HepG2 (cell line): ENCODE data around the gene MRPL58. TPM values are rescaled to one million over a fixed set of nuclear protein-coding genes. Genes with fewer than 3 reads are reported as not detected.

Experiments
- ATAC-seq: fragments of 200-7000 bp; cut with Tn5 transposase; 3 replicates; pipeline ENCODE4 v1.9.1; 2020; ENCODE audit warnings: mild to moderate bottlenecking, moderate library complexity
- BruUV-seq: library from RNA; stranded (reverse); fragments of 400-500 nt; replicated peaks from 2 replicates; lab custom pipeline; 2021; lab: Mats Ljungman, UMichigan
- CTCF ChIA-PET: fragments of 300-600 bp; formaldehyde crosslinking; extraction: SDS; loops from one replicate; lab custom pipeline; 2021; ENCODE audit warnings: low total read pairs, inconsistent platforms, low intra/inter-chr PET ratio; lab: Yijun Ruan, JAX
- POLR2A ChIA-PET: fragments of 350-600 bp; sonication (Branson Sonifier 250); formaldehyde crosslinking; loops from one replicate; lab custom pipeline; 2020; ENCODE audit warnings: antibody characterized with exemption, inconsistent platforms; lab: Yijun Ruan, JAX
- DNase-seq: peaks from one replicate; pipeline ENCODE4 v3.0.0-alpha.2; 2015; ENCODE audit warnings: low spot score
- FAIRE-seq: peaks from 3 replicates; lab custom pipeline; 2011; peaks lifted over from hg19 to GRCh38; lab: Jason Lieb, UNC
- H2AFZ ChIP-seq: one replicate; pipeline ENCODE4 v1.6.1; 2011; ENCODE audit warnings: low read length, inconsistent platforms
- H3K27ac ChIP-seq: fragments of 300-600 bp; 3 replicates; pipeline ENCODE4 v1.8.0; 2011; ENCODE audit warnings: mixed run types, mild to moderate bottlenecking, mixed read lengths, low read length, inconsistent platforms; ENCODE audit not compliant: insufficient read depth; ENCODE audit errors: extremely low read length
- H3K27me3 ChIP-seq, 2 experiments: fragments of 200-600 bp in 1 of 2; 2 replicates in 1 of 2; 3 replicates in 1 of 2; pipeline versions ENCODE4 v1.6.0 to v1.8.0; 2011; ENCODE audit warnings: low read length in 2 of 2, mild to moderate bottlenecking in 2 of 2, moderate library complexity in 2 of 2, inconsistent platforms in 1 of 2; ENCODE audit not compliant: insufficient read depth in 2 of 2, control insufficient read depth in 1 of 2
- H3K36me3 ChIP-seq, 2 experiments: fragments of 200-600 bp in 1 of 2; replicated peaks in 1 of 2; 2 replicates in 1 of 2; 3 replicates in 1 of 2; pipeline versions ENCODE4 v1.5.1 to v1.8.0; 2011; ENCODE audit warnings: low read length in 2 of 2, inconsistent platforms in 1 of 2; ENCODE audit not compliant: insufficient read depth in 2 of 2, control insufficient read depth in 1 of 2
- H3K4me1 ChIP-seq: 2 replicates; pipeline ENCODE4 v1.5.1; 2012; ENCODE audit warnings: low read length, inconsistent platforms; ENCODE audit not compliant: insufficient read depth
- H3K4me2 ChIP-seq: 2 replicates; pipeline ENCODE4 v1.6.0; 2011; ENCODE audit warnings: low read depth, low read length, inconsistent platforms
- H3K4me3 ChIP-seq, 3 experiments: fragments of 200-600 bp in 1 of 3; sonication (generic), shearing (Covaris generic) in 1 of 3; replicated peaks in 1 of 3; 2 replicates each; pipeline ENCODE4 v1.5.1; 2011 to 2016; ENCODE audit warnings: low read length in 3 of 3, inconsistent platforms in 2 of 3, low read depth in 2 of 3, mild to moderate bottlenecking in 2 of 3, control low read depth in 1 of 3, mixed read lengths in 1 of 3; ENCODE audit not compliant: insufficient read depth in 1 of 3
- H3K79me2 ChIP-seq: one replicate; pipeline ENCODE4 v1.6.1; 2011; ENCODE audit warnings: low read length, inconsistent platforms; ENCODE audit not compliant: insufficient read depth
- H3K9ac ChIP-seq: 2 replicates; pipeline ENCODE4 v1.6.0; 2011; ENCODE audit warnings: mild to moderate bottlenecking, low read depth, low read length, inconsistent platforms; ENCODE audit not compliant: insufficient read depth
- H3K9me3 ChIP-seq: 2 replicates; pipeline ENCODE4 v1.5.1; 2012; ENCODE audit warnings: mild to moderate bottlenecking, low read length
- H4K20me1 ChIP-seq: 2 replicates; pipeline ENCODE4 v1.6.0; 2011; ENCODE audit warnings: inconsistent platforms, mild to moderate bottlenecking, low read length, moderate library complexity; ENCODE audit not compliant: insufficient read depth
- CREB1 ChIP-seq, 2 experiments: fragments of 450-650 bp in 1 of 2; IDR thresholded peaks; 2 replicates each; pipeline ENCODE4 v1.6.1; 2016 to 2017; ENCODE audit warnings: control low read depth in 1 of 2, mild to moderate bottlenecking in 1 of 2, missing compliant biosample characterization in 1 of 2, missing genetic modification characterization in 1 of 2
- HMGXB4 ChIP-seq, 2 experiments: sonication (generic) in 1 of 2; formaldehyde crosslinking in 1 of 2; IDR thresholded peaks; 2 replicates each; pipeline versions ENCODE4 v1.4.0 to v1.6.1; 2018 to 2020; ENCODE audit warnings: missing genetic modification reagents in 2 of 2, borderline replicate concordance in 1 of 2, low read depth in 1 of 2, mild to moderate bottlenecking in 1 of 2, missing biosample characterization in 1 of 2
- MIER2 ChIP-seq: IDR thresholded peaks from 2 replicates; pipeline ENCODE4 v1.6.1; 2016; ENCODE audit warnings: missing biosample characterization, missing genetic modification reagents
- ONECUT2 ChIP-seq: sonication (generic); formaldehyde crosslinking; IDR thresholded peaks from 2 replicates; pipeline ENCODE4 v1.4.0; 2020; ENCODE audit warnings: missing genetic modification reagents
- RERE ChIP-seq: IDR thresholded peaks from 2 replicates; pipeline ENCODE4 v1.6.1; 2016; ENCODE audit warnings: low read depth, missing genetic modification reagents, missing compliant biosample characterization
- SALL1 ChIP-seq: sonication (generic); formaldehyde crosslinking; IDR thresholded peaks from 2 replicates; pipeline ENCODE4 v1.8.0; 2022; ENCODE audit warnings: mild to moderate bottlenecking, missing genetic modification reagents
- TCF7 ChIP-seq: sonication (generic); IDR thresholded peaks from 2 replicates; pipeline ENCODE4 v1.6.1; 2016; ENCODE audit warnings: antibody characterized with exemption, low read depth
- ZBTB7A ChIP-seq: sonication (generic); formaldehyde crosslinking; IDR thresholded peaks from 2 replicates; pipeline ENCODE4 v1.8.0; 2022; ENCODE audit warnings: mild to moderate bottlenecking, missing genetic modification reagents
- ZNF567 ChIP-seq: sonication (generic); formaldehyde crosslinking; IDR thresholded peaks from 2 replicates; pipeline ENCODE4 v1.8.1; 2023; ENCODE audit warnings: mild to moderate bottlenecking, missing genetic modification reagents, borderline replicate concordance
- WGBS: methylation state at CpG from one replicate; pipeline ENCODE4 v1.1.6; 2017; ENCODE audit warnings: low lambda C conversion rate; 5-methylcytosine and 5-hydroxymethylcytosine counted together
- in situ Hi-C: cut with HindIII; loops from 2 replicates; pipeline ENCODE4 v1.10.0; 2017; ENCODE audit warnings: low pct_unique_long_range_greater_than_20kb; ENCODE audit not compliant: extremely low pct_ligation_motif_present
- intact Hi-C: fragments of 100-400 bp; cut with micrococcal nuclease; formaldehyde crosslinking; loops from one replicate; pipeline ENCODE4 v1.10.0; 2022; ENCODE audit not compliant: unreplicated experiment
- polyA plus RNA-seq, 8 experiments: library from polyadenylated mRNA; depleted of rRNA in 3 of 8; stranded (reverse) in 7 of 8; unstranded in 1 of 8; fragments of >200 nt; fragmentation: Illumina TruSeq in 4 of 8; extraction: Trizol in 4 of 8; gene quantifications; 2 replicates each; pipeline versions ENCODE4 v1.2.1 to v1.2.3, GENCODE V29; 2011 to 2016; ENCODE audit warnings: low read depth in 4 of 8, missing spikeins in 1 of 8, mixed read lengths in 1 of 8; ENCODE audit not compliant: insufficient read depth in 1 of 8
- total RNA-seq, 5 experiments: library from RNA; depleted of rRNA; stranded (reverse); fragments of >200 nt; fragmentation: Illumina TruSeq; extraction: Trizol; gene quantifications; 2 replicates each; pipeline ENCODE4 v1.2.3, GENCODE V29; 2016; ENCODE audit warnings: low read depth in 1 of 5
- TF ChIP-seq, protein P1 (sequence below): IDR thresholded peaks from 2 replicates; pipeline ENCODE4 v1.6.1; 2016
- TF ChIP-seq, protein P2 (sequence below): sonication (generic); formaldehyde crosslinking; IDR thresholded peaks from 2 replicates; pipeline ENCODE4 v1.9.0; 2021; ENCODE audit warnings: missing genetic modification reagents, borderline replicate concordance

The MRPL58 gene
- total and polyA plus RNA-seq, 2 of the 13 experiments (the other 11 are each of a cell fraction or from before 2014, with no cell fraction given): 44.9 to 68.9 TPM

DNA sequence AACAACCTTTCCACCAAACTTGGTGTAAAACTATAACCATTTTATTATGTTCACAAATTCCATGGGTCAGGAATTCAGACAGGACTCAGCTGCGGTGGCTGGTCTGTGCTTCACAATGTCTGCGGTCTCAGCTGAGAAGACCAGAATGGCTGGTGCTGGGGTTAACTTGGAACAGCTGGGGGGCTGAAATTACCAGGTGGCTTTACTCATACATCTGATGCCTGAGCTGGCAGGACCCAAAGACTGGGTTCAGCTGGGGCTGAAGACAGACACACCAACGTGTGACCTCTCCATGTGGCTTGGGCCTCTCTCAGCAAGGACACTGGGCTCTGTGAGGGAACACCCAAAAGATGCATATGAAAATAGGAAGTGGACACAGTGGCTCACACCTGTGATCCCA is 34.2 kb upstream of the MRPL58 start (continued):
- TF ChIP-seq HMGXB4 (CRISPR knock-in tag; IDR thresholded peaks at IDR 0.05; ENCODE audit: borderline replicate concordance in 1 of 2, low read depth in 1 of 2): no peak

DNA sequence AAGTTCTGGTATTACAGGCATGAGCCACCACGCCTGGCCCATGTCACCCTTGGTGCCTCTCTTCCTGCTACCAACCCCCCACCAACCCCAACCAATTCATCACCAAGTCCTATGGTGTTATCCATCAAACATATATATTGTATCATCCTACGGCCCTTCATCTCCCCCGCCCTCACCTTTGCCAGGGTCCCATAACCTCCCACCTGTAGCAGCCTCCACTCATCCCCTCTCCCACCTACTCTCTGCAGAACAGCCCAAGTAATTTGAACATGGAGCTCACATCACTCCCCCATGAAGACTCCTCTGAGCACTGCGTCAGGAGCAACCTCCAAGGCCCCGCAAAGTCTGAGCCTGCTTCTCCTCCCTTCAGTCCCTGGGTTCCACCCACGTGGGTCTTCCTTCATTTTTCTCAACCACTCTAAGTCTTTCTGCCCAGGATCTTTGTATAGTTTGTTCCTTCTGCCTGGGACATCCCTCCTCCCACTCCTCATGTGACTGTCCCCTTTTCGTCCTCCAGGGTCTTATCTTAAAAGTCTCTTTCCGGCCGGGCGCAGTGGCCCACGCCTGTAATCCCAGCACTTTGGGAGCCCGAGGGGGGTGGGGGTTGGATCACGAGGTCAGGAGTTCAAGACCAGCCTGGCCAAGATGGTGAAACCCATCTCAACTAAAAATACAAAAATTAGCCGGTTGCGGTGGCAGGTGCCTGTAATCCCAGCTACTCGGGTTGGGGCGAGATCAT is 32.9 kb upstream of the MRPL58 start:
- H3K4me2 ChIP-seq: no peak overlapping the region
- in situ Hi-C loops: no loop called here
- H3K27ac ChIP-seq: no peak overlapping the region
- H4K20me1 ChIP-seq: no peaks in the 10 kb centered on the region
- intact Hi-C loops: no loop called here
- CTCF ChIA-PET: no interaction called here
- H3K9ac ChIP-seq: no peak overlapping the region
- no peak overlapping the region for H3K4me3 ChIP-seq
- POLR2A ChIA-PET: interaction anchor here (0.9 kb wide), 1 partner anchor 8 kb away, joined by 3 read pairs; the partner anchor contains the start of gene CDR2L
- WGBS: 41% methylated on average over 17 of the region's 17 CpGs
- peaks cover 2 to 34% of the 10 kb centered on the region in 2 experiments; a peak in 4 of 5 replicates for H3K27me3 ChIP-seq
- H3K36me3 ChIP-seq: no peaks in the 10 kb centered on the region
- ATAC-seq: no peak
- H3K9me3 ChIP-seq: no peaks in the 10 kb centered on the region
- H2AFZ ChIP-seq: no peak overlapping the region
- peaks cover 36% of the 10 kb centered on the region for H3K4me1 ChIP-seq
- DNase-seq: no peak
- no peaks in the 10 kb centered on the region for H3K79me2 ChIP-seq
- TF ChIP-seq TCF7: no peak
- no peak for TF ChIP-seq ZNF567 (CRISPR knock-in tag)
- no peak for TF ChIP-seq ZBTB7A (CRISPR knock-in tag)
- TF ChIP-seq, protein P1, sequence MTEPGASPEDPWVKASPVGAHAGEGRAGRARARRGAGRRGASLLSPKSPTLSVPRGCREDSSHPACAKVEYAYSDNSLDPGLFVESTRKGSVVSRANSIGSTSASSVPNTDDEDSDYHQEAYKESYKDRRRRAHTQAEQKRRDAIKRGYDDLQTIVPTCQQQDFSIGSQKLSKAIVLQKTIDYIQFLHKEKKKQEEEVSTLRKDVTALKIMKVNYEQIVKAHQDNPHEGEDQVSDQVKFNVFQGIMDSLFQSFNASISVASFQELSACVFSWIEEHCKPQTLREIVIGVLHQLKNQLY: no peak
- no peak for TF ChIP-seq ONECUT2 (CRISPR knock-in tag)
- TF ChIP-seq, protein P2, sequence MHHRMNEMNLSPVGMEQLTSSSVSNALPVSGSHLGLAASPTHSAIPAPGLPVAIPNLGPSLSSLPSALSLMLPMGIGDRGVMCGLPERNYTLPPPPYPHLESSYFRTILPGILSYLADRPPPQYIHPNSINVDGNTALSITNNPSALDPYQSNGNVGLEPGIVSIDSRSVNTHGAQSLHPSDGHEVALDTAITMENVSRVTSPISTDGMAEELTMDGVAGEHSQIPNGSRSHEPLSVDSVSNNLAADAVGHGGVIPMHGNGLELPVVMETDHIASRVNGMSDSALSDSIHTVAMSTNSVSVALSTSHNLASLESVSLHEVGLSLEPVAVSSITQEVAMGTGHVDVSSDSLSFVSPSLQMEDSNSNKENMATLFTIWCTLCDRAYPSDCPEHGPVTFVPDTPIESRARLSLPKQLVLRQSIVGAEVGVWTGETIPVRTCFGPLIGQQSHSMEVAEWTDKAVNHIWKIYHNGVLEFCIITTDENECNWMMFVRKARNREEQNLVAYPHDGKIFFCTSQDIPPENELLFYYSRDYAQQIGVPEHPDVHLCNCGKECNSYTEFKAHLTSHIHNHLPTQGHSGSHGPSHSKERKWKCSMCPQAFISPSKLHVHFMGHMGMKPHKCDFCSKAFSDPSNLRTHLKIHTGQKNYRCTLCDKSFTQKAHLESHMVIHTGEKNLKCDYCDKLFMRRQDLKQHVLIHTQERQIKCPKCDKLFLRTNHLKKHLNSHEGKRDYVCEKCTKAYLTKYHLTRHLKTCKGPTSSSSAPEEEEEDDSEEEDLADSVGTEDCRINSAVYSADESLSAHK (CRISPR knock-in tag): no peak
- no peak for TF ChIP-seq MIER2 (CRISPR knock-in tag)
- TF ChIP-seq CREB1 (IDR thresholded peaks at IDR 0.05): no peak
- TF ChIP-seq CREB1 (CRISPR knock-in tag; IDR thresholded peaks at IDR 0.05): no peak
- TF ChIP-seq SALL1 (CRISPR knock-in tag): no peak
- no peak for TF ChIP-seq RERE (CRISPR knock-in tag)
- no TSS peak for BruUV-seq
- FAIRE-seq: no peak
